HCEC 1CT (cell line): ENCODE data around the gene PEX7.
A peak's percentile ranks its signal among the peaks of the same experiment; 100 is the strongest.
"Not testable (repeated sequence)": the region's sequence is repeated elsewhere in the genome, so short reads cannot be mapped to it uniquely, and the experiment has no call there.

Experiments used
- DNase-seq: peaks from one replicate; pipeline ENCODE4 v3.0.0-alpha.2; 2017

PEX7 gene, protein sequence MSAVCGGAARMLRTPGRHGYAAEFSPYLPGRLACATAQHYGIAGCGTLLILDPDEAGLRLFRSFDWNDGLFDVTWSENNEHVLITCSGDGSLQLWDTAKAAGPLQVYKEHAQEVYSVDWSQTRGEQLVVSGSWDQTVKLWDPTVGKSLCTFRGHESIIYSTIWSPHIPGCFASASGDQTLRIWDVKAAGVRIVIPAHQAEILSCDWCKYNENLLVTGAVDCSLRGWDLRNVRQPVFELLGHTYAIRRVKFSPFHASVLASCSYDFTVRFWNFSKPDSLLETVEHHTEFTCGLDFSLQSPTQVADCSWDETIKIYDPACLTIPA

DNA sequence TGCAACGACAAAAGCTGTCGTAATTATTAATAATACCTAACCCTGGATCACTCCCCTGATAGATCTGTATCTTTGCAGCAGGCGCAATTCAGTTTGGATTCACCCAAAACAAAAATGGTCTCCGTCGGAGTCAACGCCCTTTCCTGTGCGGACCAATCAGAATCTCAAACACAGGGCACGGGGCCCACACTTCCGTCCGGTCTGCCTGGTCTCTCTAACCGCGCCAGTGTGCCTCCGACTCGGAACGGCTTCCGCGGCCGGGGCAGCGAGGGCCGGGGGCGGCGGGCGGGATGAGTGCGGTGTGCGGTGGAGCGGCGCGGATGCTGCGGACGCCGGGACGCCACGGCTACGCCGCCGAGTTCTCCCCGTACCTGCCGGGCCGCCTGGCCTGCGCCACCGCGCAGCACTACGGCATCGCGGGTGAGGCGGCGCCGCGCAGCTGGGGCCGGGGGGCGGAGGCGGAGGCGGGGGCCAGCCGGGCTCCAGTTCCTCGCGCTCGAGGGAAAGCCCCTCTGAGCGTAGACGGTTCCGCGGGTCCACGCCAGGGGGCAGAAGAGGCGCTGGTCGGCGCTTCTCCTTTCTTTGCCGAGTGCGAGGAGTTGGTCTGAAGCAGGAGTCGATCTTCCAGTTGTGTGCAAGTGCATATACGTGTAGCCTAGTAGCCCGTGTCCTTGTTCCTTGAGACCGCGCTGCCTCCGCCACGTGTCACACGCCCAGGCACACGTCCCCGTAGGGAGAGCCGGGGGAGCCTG, at the start of gene PEX7:
PEX7 (plus strand) TSS at position 217 of the 752 bp plus-strand sequence; CDS start at position 291, 74 bp downstream.
- DNase-seq = peak; percentile 90

GRCh38 chr6:136772685-136773472, 49.5 kb upstream of the PEX7 start:
- no peak for DNase-seq

DNA sequence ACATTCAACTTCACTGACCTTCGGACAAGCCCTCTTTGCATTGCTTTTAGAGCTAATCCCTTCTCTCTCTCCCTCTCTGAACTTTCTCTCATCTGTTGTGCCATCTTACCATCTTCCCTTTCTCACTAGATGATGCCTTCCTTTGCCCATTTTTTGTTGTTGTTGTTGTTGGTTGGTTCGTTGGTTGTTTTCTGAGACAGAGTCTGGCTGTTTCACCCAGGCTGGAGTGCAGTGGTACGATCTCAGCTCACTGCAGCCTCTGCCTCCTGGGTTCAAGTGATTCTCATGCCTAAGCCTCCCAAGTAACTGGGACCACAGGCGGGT, 49.0 kb upstream of the PEX7 start:
- DNase-seq = no peak

DNA sequence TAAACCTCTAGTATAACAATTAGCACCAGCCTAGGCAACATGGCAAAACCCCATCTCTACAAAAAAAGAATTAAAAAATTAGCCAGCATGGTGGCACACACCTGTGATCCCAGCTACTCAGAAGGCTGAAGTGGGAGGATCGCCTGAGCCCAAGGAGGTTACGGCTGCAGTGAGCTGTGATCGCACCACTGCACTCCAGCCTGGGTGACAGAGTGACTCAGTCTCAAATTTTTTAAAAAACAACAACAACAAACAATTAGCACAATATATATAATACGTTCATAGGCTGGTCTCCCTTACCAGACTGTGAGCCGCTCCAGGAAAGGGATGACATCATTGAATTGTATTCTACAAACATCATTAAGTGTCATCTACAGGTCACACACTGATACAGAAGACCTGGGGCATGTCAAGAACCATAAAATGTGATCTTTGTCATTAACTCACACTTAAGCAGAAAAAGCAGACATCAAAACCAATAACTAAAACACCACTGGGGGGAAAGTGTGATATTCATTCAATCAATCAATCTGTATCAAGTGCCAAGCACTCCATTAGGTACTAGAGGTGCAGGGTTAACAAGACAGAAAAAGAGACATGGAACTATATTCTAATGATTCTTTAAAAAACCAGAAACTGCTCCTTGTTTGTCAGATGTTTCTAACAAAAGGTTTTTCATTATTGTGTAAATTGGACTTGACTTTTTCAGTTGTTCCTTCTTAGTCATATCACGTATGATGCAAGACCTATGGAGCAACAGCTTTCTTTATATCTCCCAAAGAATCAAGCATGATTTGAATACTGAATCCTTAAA, 48.0 kb upstream of the PEX7 start:
- peak; percentile 84 for DNase-seq

- no peak for DNase-seq
Observed at GRCh38 chr6:136775081-136775480, 47.3 kb upstream of the PEX7 start.

DNA sequence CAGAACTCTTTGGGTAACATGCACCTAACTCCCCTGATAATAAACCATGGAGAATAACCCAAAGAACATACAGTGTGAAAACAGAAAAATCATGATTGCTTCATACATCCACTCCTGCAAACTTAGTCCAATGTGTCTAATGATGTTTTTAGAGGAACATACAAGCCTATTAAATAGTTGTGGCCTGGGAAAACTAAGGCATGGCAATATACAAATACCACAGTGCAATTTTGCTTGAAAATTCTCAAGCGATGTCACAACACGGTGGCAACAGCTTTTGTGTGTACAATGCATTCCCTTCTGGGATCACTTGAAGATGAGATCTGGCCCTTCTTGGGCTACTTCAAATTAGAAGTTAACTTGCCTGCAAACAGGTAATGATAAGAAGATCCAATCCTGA, 46.8 kb upstream of the PEX7 start:
- no peak for DNase-seq

GRCh38 chr6:136777651-136778050, 44.7 kb upstream of the PEX7 start:
- no peak for DNase-seq

- no peak for DNase-seq
Observed at GRCh38 chr6:136779682-136780081, 42.7 kb upstream of the PEX7 start.

DNA sequence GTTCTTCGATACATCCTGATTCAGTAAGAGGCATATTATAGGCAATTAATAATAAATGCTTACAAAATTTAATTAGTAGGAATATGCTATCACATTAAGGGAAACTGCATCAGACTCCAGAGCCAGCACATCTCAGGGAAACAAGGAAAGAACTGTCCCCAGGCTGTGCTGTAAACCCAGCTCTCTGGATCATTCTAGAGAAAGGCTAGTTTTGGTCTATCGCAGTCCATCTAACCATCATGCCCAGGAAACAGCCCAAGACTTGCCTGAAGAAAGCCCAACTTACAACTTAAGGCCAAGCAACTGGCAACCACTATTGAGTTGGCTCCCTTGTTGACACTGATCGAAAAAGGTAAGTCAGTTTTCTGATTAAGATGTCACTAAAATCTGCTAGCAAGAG, 41.4 kb upstream of the PEX7 start:
- no peak for DNase-seq

- peak; percentile 80 for DNase-seq
Observed at GRCh38 chr6:136782021-136782770, 40.2 kb upstream of the PEX7 start.

- DNase-seq = no peak
Observed at GRCh38 chr6:136783021-136783420, 39.4 kb upstream of the PEX7 start.

- DNase-seq = no peak
Observed at GRCh38 chr6:136783495-136784270, 38.7 kb upstream of the PEX7 start.

DNA sequence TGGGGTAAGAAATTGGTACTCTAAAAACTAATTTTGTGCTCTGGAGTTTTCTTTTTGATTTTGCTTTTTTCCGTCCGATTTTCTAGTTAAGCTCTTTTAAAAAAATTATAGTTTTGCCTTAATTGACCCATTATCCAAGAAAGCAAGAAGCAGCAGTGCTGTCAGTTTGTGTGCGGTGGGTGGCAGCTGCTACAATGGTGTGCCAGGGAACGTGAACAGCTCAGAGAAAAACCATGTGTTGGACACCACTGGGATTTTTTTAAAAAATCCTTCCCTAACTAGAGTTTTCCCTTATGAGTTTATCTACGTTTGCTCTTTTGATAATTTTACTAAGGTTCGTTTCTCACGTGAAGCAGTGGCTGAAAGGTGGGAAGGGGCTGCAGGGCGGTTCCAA, 38.1 kb upstream of the PEX7 start:
- no peak for DNase-seq

- DNase-seq = no peak
Observed at GRCh38 chr6:136784910-136785746, 37.3 kb upstream of the PEX7 start.

DNA sequence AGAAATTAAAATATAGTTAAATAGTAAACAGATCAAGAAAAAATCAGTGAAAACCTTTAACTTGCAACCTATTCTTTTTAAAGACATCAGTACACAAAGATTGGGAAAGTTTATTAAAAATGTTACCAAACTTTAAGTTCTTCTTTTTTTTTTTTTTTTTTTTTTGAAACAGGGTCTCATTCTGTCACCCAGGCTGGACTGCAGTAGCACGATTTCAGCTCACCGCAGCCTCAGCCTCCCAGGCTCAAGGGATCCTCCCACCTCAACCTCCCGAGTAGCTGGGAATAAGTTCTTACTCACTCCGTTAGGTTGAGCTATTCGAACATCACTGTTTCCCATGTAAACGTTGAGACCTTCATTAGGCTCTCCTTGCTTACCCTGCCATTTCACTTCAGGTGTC, 35.7 kb upstream of the PEX7 start:
- no peak for DNase-seq

DNA sequence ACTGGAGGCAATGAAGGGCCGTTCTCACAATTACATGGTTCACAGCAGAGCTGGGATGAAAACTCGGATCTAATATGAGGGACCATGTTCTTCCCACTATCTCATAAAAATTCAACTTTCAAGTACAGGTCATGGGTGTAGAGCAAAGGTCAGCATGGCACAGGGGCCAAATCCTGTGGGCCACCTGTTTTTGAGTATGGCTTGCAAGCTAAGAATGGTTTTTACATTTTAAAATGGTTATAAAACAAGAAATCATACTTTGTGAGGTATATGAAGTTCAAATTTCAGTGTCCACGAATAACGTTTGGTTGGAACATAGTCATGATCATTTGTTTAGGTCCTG, 34.7 kb upstream of the PEX7 start:
- no peak for DNase-seq

DNA sequence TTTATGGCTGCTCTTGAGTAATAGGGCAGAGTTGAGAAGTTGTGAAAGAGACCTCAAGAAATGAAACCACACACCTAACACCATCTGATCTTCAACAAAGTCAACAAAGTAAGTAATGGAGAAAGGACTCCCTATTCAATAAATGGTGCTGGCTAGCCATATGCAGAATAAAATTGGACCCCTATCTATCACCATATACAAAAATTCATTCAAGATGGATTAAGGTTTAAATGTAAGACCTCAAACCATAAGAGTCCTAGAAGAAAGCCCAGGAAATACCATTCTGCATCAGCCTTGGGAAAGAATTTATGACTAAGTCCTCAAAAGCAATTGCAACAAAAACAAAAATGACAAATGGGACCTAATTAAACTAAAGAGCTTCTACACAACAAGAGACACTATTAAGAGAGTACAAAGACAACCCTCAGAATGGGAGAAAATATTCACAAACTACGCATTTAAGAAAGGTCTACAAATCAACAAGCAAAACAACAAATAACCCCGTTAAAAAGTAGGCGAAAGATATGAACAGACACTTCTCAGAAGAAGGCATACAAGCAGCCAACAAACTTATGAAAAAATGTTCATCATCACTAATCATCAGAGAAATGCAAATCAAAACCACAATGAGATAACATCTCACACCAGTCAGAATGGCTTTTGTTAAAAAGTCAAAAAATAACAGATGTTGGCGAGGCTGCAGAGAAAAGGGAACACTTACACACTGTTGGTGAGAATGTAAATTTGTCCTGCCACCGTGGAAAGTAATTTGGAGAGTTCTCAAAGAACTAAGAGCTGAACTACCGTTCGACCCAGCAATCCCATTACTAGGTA, 34.1 kb upstream of the PEX7 start:
- DNase-seq = peak; percentile 89

- DNase-seq = not testable (repeated sequence)
Observed at GRCh38 chr6:136789440-136789839, 33.0 kb upstream of the PEX7 start.
